ENCODE data around the gene GP5. TPM values are rescaled to one million over a fixed set of nuclear protein-coding genes. Genes with fewer than 3 reads are reported as not detected.

The GP5 gene
- polyA plus RNA-seq, 1 of the 3 experiments (the other 2 are of a cell fraction) = 0.13 TPM

- H2AFZ ChIP-seq (ENCODE audit: low read depth) = no peak overlapping the region
- no peak overlapping the region for H3K27ac ChIP-seq (ENCODE audit: low read depth in 2 of 2, low read length in 1 of 2)
- no peaks in the 10 kb centered on the region for H3K9me3 ChIP-seq
- no peak for DNase-seq
- no peaks in the 10 kb centered on the region for H4K20me1 ChIP-seq (ENCODE audit: insufficient read depth)
- H3K79me2 ChIP-seq (ENCODE audit: insufficient read depth) = no peaks in the 10 kb centered on the region
- no peaks in the 10 kb centered on the region for H3K9me2 ChIP-seq
- TF ChIP-seq GABPA (IDR thresholded peaks at IDR 0.05; ENCODE audit: low read depth) (no peak), SMC3 (IDR thresholded peaks at IDR 0.05; ENCODE audit: low read depth, low read length) (no peak), PBX3 (IDR thresholded peaks at IDR 0.05) (no peak), TEAD4 (IDR thresholded peaks at IDR 0.05; ENCODE audit: borderline replicate concordance, insufficient read depth) (no peak), EZH2phosphoT487 (IDR thresholded peaks at IDR 0.05; ENCODE audit: borderline replicate concordance, low read depth) (no peak), JUND (IDR thresholded peaks at IDR 0.05) (no peak), POLR2AphosphoS5 (IDR thresholded peaks at IDR 0.05; ENCODE audit: low read depth, low read length) (no peak), CTCF (IDR thresholded peaks at IDR 0.05) (no peak), CHD2 (IDR thresholded peaks at IDR 0.05; ENCODE audit: low read length, partially characterized antibody) (no peak), RXRA (IDR thresholded peaks at IDR 0.05; ENCODE audit: borderline replicate concordance, low read depth) (no peak), NFIC (IDR thresholded peaks at IDR 0.05; ENCODE audit: borderline replicate concordance) (no peak), YY1 (IDR thresholded peaks at IDR 0.05; ENCODE audit: low read depth) (no peak), RAD21 (IDR thresholded peaks at IDR 0.05; ENCODE audit: low read length) (no peak), TCF12 (IDR thresholded peaks at IDR 0.05) (no peak), EP300 (IDR thresholded peaks at IDR 0.05; ENCODE audit: borderline replicate concordance in 1 of 2, low read depth in 1 of 2, low read length in 1 of 2) (no peak), MXI1 (IDR thresholded peaks at IDR 0.05; ENCODE audit: low read depth, low read length) (no peak)
- H3K4me2 ChIP-seq = no peak overlapping the region
- no peaks in the 10 kb centered on the region for H3F3A ChIP-seq (replicated peaks; ENCODE audit: insufficient read depth)
- ChIA-PET CTCF (interaction anchor here (0.9 to 9.4 kb wide), 3 partner anchors 27 to 45 kb away, joined by 3 to 85 read pairs (median 6); no protein-coding TSS in a partner anchor), POLR2A (interaction anchor here (0.7 kb wide), 1 partner anchor 218 kb away, joined by 5 read pairs; no protein-coding TSS in a partner anchor)
- no peak overlapping the region for H3K9ac ChIP-seq
- no peak overlapping the region for H3K4me3 ChIP-seq (ENCODE audit: low read depth in 2 of 2, low read length in 1 of 2)
- no peaks in the 10 kb centered on the region for H3K36me3 ChIP-seq (replicated peaks in 1 of 2; ENCODE audit: control insufficient read depth in 1 of 2, insufficient read depth in 2 of 2, low read length in 1 of 2)
- 73% methylated on average over 10 of the region's 10 CpGs for WGBS (ENCODE audit: low lambda C conversion rate)
- peaks cover 4 to 23% of the 10 kb centered on the region in 2 experiments; a peak in 2 of 4 replicates for H3K4me1 ChIP-seq (ENCODE audit: control insufficient read depth in 1 of 2, insufficient read depth in 2 of 2, low read depth in 1 of 2, low read length in 1 of 2)
- no peaks in the 10 kb centered on the region for H3K27me3 ChIP-seq (ENCODE audit: insufficient read depth)
Observed at GRCh38 chr3:194370753-194371152, 28.3 kb downstream of the GP5 start.
